ENCODE data around the gene MAN1A1. TPM values are rescaled to one million over a fixed set of nuclear protein-coding genes. Genes with fewer than 3 reads are reported as not detected.

MAN1A1 gene
- total RNA-seq, 1 experiment from 2014 or later = 14.2 TPM

- Histone ChIP-seq H3K9me3 (no peaks in the 10 kb centered on the region), H3K36me3 (no peaks in the 10 kb centered on the region), H3K27me3 (no peaks in the 10 kb centered on the region), H3K4me3 (no peak overlapping the region)
- DNase-seq = no peak
These were observed 16.4 kb downstream of the MAN1A1 start for GRCh38 chr6:119333063-119333609.

GRCh38 chr6:119331663-119332286 is 17.8 kb downstream of the MAN1A1 start:
- Histone ChIP-seq H3K27me3 (no peaks in the 10 kb centered on the region), H3K36me3 (no peaks in the 10 kb centered on the region), H3K9me3 (no peaks in the 10 kb centered on the region), H3K4me3 (no peak overlapping the region)
- no peak for DNase-seq

- H3K36me3 ChIP-seq = no peaks in the 10 kb centered on the region
- H3K9me3 ChIP-seq = no peaks in the 10 kb centered on the region
- no peak overlapping the region for H3K4me3 ChIP-seq
- no peaks in the 10 kb centered on the region for H3K27me3 ChIP-seq
- DNase-seq = no peak
These were observed 18.9 kb downstream of the MAN1A1 start for GRCh38 chr6:119330520-119331113.

- no peaks in the 10 kb centered on the region for H3K27me3 ChIP-seq
- DNase-seq = no peak
- H3K9me3 ChIP-seq = no peaks in the 10 kb centered on the region
- H3K36me3 ChIP-seq = no peaks in the 10 kb centered on the region
- no peak overlapping the region for H3K4me3 ChIP-seq
These were observed 19.8 kb downstream of the MAN1A1 start for GRCh38 chr6:119329794-119330180.

GRCh38 chr6:119328892-119329793 is 20.4 kb downstream of the MAN1A1 start:
- no peak overlapping the region for H3K4me3 ChIP-seq
- H3K36me3 ChIP-seq = no peaks in the 10 kb centered on the region
- no peak for DNase-seq
- no peaks in the 10 kb centered on the region for H3K9me3 ChIP-seq
- no peaks in the 10 kb centered on the region for H3K27me3 ChIP-seq

GRCh38 chr6:119328254-119328653 is 21.3 kb downstream of the MAN1A1 start:
- H3K36me3 ChIP-seq = no peaks in the 10 kb centered on the region
- no peak overlapping the region for H3K4me3 ChIP-seq
- no peaks in the 10 kb centered on the region for H3K9me3 ChIP-seq
- DNase-seq = no peak
- H3K27me3 ChIP-seq = no peaks in the 10 kb centered on the region

GRCh38 chr6:119327810-119328209 is 21.8 kb downstream of the MAN1A1 start:
- DNase-seq = no peak
- Histone ChIP-seq H3K9me3 (no peaks in the 10 kb centered on the region), H3K27me3 (no peaks in the 10 kb centered on the region), H3K4me3 (no peak overlapping the region), H3K36me3 (no peaks in the 10 kb centered on the region)

- no peaks in the 10 kb centered on the region for H3K9me3 ChIP-seq
- H3K36me3 ChIP-seq = no peaks in the 10 kb centered on the region
- H3K4me3 ChIP-seq = no peak overlapping the region
- H3K27me3 ChIP-seq = no peaks in the 10 kb centered on the region
- no peak for DNase-seq
These were observed 23.1 kb downstream of the MAN1A1 start for GRCh38 chr6:119326291-119327005.

- no peaks in the 10 kb centered on the region for H3K36me3 ChIP-seq
- no peaks in the 10 kb centered on the region for H3K27me3 ChIP-seq
- no peak for DNase-seq
- H3K4me3 ChIP-seq = no peak overlapping the region
- no peaks in the 10 kb centered on the region for H3K9me3 ChIP-seq
These were observed 23.8 kb downstream of the MAN1A1 start for GRCh38 chr6:119325559-119326265.

GRCh38 chr6:119324718-119325117 is 24.8 kb downstream of the MAN1A1 start:
- H3K36me3 ChIP-seq = no peaks in the 10 kb centered on the region
- DNase-seq = no peak
- no peaks in the 10 kb centered on the region for H3K27me3 ChIP-seq
- H3K4me3 ChIP-seq = no peak overlapping the region
- H3K9me3 ChIP-seq = no peaks in the 10 kb centered on the region

- Histone ChIP-seq H3K27me3 (no peaks in the 10 kb centered on the region), H3K9me3 (no peaks in the 10 kb centered on the region), H3K36me3 (no peaks in the 10 kb centered on the region), H3K4me3 (no peak overlapping the region)
- no peak for DNase-seq
These were observed 25.6 kb downstream of the MAN1A1 start for GRCh38 chr6:119323931-119324330.

GRCh38 chr6:119323478-119323877 is 26.1 kb downstream of the MAN1A1 start:
- Histone ChIP-seq H3K27me3 (no peaks in the 10 kb centered on the region), H3K4me3 (no peak overlapping the region), H3K36me3 (no peaks in the 10 kb centered on the region), H3K9me3 (no peaks in the 10 kb centered on the region)
- no peak for DNase-seq

- H3K36me3 ChIP-seq = no peaks in the 10 kb centered on the region
- H3K9me3 ChIP-seq = no peaks in the 10 kb centered on the region
- no peak overlapping the region for H3K4me3 ChIP-seq
- H3K27me3 ChIP-seq = no peaks in the 10 kb centered on the region
- DNase-seq = no peak
These were observed 26.7 kb downstream of the MAN1A1 start for GRCh38 chr6:119322715-119323350.

GRCh38 chr6:119322034-119322433 is 27.5 kb downstream of the MAN1A1 start:
- Histone ChIP-seq H3K27me3 (no peaks in the 10 kb centered on the region), H3K36me3 (no peaks in the 10 kb centered on the region), H3K4me3 (no peak overlapping the region), H3K9me3 (no peaks in the 10 kb centered on the region)
- DNase-seq = no peak

GRCh38 chr6:119319694-119320093 is 29.9 kb downstream of the MAN1A1 start:
- Histone ChIP-seq H3K36me3 (no peaks in the 10 kb centered on the region), H3K9me3 (no peaks in the 10 kb centered on the region), H3K4me3 (no peak overlapping the region), H3K27me3 (no peaks in the 10 kb centered on the region)
- no peak for DNase-seq

- DNase-seq = no peak
- no peaks in the 10 kb centered on the region for H3K9me3 ChIP-seq
- no peaks in the 10 kb centered on the region for H3K27me3 ChIP-seq
- no peak overlapping the region for H3K4me3 ChIP-seq
- no peaks in the 10 kb centered on the region for H3K36me3 ChIP-seq
These were observed 30.8 kb downstream of the MAN1A1 start for GRCh38 chr6:119318730-119319129.

Measured in MG63 (cell line).